HG02759 (cell line): ENCODE measurements around the gene PLD5.
"Not testable (repeated sequence)": the region's sequence is repeated elsewhere in the genome, so short reads cannot be mapped to it uniquely, and the experiment has no call there.

Experiments used
- ATAC-seq: cut with Tn5 transposase; IDR thresholded peaks from one replicate; pipeline ENCODE4 v1.9.1; 2021; ENCODE audit warnings: mild to moderate bottlenecking, moderate library complexity; ENCODE audit not compliant: unreplicated experiment

The PLD5 gene

DNA sequence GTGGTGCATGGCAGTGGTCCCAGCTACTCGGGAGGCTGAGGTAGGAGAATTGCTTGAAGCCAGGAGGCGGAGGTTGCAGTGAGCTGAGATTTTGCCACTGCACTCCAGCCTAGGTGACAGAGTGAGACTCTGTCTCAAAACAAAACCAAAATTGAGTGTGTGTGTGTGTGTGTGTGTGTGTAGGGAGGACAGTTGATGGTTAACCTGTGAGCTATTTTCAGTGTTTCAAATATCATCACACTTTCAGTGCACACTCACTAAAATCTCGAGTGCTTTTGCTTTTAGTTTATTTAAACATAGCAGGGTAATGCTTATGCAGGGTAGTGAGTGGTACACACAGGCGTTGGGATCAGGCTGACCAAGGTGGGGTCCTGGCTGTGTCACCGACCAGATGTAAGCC is 344.7 kb downstream of the PLD5 start:
- peak; percentile 97 for ATAC-seq

DNA sequence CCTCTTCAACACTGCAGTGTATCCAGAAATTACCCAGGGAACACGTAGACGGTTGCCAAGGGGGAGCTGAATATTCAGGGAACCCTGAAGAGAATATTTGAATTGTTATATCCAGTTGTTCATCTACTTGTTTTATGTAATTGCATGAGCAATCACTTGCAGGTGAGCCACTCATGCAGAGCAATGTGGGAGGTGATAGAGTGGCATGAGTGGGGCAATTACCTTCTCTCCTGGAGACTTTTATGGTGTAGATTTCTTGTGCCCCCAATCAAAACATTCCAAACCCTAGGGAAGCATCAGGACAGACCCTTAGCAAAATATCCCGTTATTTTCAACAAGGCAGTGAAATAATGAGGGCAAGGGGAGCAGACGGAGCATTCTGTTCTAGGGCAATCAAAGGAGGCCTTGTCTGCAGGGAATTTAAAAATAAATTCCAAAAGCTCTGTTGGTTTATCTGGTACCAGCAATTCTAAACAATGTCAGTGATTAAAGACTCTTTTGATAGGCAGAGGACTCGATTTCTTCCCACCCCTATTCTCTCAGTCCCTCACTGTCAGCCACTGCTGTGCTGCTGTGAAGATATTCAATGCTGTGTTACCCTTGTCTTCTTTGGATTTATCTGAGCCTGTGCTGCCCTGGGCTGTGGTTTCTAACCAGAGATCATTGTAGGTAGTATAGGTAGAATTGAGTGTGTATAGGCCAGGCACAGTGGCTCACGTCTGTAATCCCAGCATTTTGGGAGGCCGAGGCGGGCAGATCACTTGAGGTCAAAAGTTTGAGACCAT is 345.4 kb downstream of the PLD5 start:
- ATAC-seq = peak; percentile 11

DNA sequence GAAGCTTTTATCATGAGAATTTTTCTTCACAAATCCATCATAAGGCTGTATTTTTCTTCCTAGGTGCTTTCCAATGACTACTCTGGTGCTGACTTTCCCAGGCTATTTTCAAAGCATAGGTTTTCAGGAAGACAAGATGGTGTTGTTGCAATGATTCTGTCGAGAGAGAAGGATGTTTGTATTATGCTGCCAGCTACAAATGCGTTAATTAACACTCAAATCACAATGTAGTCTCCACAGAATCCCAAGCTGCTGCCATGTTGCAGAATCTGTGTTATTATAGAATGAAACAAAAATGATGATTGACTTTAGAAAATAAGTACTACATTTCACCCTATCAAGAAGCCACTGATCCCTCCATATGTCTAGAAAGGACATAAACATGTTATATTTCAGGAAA is 346.1 kb downstream of the PLD5 start:
- ATAC-seq = no peak

DNA sequence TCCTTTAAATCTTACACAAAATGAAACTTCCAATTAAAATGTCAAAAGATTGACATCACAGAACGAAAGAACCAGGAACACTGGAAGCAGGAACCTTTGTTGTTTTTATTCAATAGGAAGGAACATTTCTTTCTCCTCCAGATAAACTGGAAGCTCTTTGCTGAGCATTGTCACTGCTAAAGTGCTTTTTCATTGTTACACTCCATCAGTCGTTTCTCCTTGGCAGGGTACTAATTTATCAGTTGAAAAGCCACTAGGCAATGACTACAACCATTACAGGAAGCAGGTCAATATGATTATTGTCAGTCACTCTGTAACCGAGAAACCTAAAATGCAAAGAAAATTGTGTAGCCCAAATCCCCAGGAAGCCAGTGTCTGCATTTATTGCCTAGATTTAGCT is 362.4 kb downstream of the PLD5 start:
- no peak for ATAC-seq

GRCh38 chr1:242147096-242147976 is 377.2 kb downstream of the PLD5 start:
- ATAC-seq = peak; percentile 64

GRCh38 chr1:242146652-242147051 is 377.8 kb downstream of the PLD5 start:
- peak; percentile 10 for ATAC-seq

GRCh38 chr1:242140836-242141235 is 383.7 kb downstream of the PLD5 start:
- ATAC-seq = no peak

DNA sequence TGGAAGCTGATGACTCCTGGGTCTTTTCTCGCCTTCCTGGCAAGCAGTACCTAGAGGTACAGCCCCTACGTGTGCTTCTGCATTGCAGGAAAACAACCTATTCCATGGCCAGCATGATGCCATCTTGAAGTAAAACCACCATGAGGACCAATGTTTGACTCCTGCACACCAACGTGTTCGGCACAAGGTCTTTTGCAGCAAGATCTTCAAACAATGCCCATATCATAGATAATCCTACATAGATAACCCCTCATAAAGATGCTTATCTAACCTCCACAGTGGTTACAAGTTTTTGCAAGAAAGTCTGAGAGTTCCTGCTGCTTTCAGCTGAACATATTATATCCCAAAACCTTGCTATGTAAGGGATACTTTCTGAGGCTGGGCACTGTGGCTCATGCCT is 384.5 kb downstream of the PLD5 start:
- ATAC-seq = no peak

- peak; percentile 89 for ATAC-seq
Measured at GRCh38 chr1:242139442-242139841, 385.1 kb downstream of the PLD5 start.

DNA sequence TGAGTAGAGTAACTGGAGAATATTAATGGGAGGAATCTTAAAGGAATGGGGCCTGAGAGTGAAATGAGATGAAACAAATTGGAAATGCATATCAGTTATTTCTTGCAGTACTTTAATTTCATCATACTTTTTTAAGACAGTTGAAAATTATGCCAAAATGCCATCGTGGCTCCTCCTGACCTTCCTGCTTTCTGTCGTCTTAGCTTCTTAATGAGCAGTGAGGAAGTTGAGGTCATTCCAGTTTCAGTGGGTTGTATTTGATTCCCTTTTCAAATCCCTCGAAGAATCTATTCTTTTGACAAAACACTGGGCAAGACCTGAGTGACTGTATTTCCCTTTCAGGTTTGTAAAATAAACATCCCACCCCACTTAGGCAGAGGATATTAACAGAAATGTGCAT is 390.7 kb downstream of the PLD5 start:
- ATAC-seq = no peak

- no peak for ATAC-seq
Measured at GRCh38 chr1:242133351-242133750, 391.1 kb downstream of the PLD5 start.

DNA sequence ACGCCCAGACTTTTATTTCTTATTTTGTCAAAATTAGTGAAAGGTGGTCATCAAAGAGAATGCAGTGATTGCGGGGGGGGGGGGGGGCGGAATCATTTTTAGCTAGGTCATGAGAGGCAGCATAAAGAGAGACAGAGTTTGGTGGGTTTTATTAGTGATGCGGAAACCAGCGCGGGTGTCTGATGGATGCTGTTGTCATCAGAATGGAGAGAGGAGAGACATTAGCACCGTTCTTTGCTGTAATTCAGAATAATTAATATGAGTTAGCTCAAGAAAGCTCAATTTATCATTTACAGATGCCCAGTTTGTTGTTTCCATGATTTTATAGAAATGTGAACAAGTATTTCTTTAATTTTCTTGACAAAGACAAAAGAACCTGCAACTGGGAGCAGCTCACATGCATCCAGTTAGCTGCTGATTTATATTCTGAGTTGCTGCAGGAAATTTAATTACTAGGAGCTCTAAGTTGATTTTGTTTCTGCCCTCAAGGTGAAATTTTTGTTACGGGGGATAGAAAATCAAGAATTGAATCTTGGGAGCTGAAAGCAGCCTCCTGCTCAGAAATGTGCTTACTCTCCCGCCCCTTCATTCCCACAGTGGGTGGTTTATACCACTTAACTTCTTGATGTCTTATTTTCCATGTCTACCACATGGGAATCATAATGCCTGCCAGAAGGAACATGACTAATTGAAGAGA is 392.2 kb downstream of the PLD5 start:
- no peak for ATAC-seq

DNA sequence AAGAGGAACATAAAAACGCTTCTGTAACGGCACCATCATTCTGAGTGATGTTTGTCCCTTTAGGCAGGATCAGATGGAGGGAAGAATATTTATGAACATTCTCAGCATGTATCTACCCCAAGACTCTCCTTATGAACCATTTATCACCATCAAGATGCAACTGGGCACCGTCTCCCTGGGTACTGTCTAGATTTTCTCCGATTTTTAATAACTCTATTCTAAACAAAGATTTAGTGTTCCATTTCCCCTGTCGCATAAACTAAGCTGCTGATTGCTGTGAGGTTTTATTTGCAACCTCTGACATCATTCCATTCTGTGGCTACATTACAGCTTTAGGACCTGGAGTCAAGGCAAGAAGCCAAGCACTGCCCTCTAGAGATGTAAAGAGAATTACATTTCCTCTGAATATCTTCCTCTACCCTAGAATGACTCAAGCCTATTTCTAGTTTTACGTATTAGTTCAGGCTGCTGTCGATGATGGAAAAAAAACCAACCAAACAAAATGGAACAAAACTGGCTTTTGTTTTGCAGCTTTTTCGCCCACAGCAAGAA is 395.5 kb downstream of the PLD5 start:
- peak; percentile 81 for ATAC-seq

- no peak for ATAC-seq
Measured at GRCh38 chr1:242120432-242120831, 404.1 kb downstream of the PLD5 start.

- no peak for ATAC-seq
Measured at GRCh38 chr1:242100921-242101320, 423.6 kb downstream of the PLD5 start.

- ATAC-seq = not testable (repeated sequence)
Measured at GRCh38 chr1:242097283-242097682, 427.2 kb downstream of the PLD5 start.

- ATAC-seq = no peak
Measured at GRCh38 chr1:242093116-242093515, 431.4 kb downstream of the PLD5 start.

DNA sequence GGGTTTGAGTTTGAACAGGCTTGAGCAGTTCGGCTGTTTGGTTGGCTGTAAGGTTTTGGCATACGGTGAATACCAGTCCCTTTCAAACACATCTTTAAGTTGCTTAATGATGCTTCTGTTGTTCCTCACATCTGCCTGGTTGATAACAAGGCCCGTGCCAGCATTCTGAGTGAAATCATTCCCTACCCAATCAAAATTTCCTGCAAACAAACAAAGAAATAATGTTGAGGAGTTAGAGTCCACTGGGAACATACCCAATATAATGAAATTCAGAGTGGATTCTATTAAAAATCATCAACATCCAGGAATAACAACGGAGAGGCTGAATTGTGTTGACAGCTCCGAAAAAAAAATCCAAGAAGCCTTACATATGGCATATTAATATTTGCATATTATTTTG is 434.6 kb downstream of the PLD5 start:
- ATAC-seq = no peak

- ATAC-seq = no peak
Measured at GRCh38 chr1:242088875-242089274, 435.6 kb downstream of the PLD5 start.

DNA sequence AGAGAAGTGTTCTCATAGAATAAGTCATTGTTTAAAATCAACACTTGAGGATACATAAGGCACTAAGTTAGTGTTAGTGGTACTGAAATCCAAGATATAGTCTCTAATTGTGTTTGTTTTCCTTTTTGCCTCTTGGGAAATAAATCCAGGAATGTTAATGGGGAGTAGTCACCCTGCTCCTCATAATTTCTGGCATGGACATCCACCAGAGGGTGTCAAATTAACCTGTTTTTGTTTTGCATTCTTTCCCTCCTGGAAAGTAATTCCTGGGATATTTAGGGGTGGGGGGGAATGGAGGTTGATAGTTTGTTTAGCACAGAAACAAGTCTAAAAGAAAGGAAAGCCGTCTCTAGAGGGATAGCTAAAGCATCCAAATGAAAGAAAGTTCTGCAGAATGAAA is 437.8 kb downstream of the PLD5 start:
- ATAC-seq = no peak

DNA sequence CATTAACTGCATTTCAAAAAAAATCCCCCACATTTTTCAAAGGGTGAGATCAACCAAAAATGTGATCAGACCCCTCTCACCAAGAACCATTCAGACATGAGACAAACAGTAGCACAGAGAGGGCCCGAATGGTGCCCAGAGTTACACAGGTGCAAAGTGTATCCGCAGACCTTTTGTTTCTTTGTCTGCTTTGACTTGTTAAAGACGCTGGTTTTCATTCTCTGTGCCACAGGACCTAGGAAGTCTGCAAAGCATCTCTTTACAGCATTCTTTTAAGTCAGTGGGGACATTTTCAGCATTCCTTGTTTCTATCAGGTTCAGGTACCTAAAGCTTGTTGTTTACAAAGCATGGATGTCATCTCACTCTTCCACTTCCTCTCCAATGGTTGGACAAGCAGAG is 438.4 kb downstream of the PLD5 start:
- ATAC-seq = no peak
